Activated T-cell treated with anti-CD3 and anti-CD28 coated beads, Interleukin-2, amount 50 U/mL, for 24 hours (primary cell): ENCODE data around the gene ITK.

ENCODE experiments used
- DNase-seq: peaks from one replicate; pipeline ENCODE4 v3.0.0-alpha.2; 2020
- H3K27ac Mint-ChIP-seq: 2 replicates; pipeline ENCODE4 v1.8.0; 2020; ENCODE audit warnings: mild to moderate bottlenecking, mixed read lengths
- H3K27me3 Mint-ChIP-seq: 2 replicates; pipeline ENCODE4 v1.8.0; 2020; ENCODE audit warnings: mixed read lengths
- H3K36me3 Mint-ChIP-seq: 2 replicates; pipeline ENCODE4 v1.8.0; 2020; ENCODE audit warnings: low read depth, mixed read lengths
- H3K4me1 Mint-ChIP-seq: 2 replicates; pipeline ENCODE4 v1.8.0; 2020; ENCODE audit warnings: low read depth, mixed read lengths
- H3K4me3 Mint-ChIP-seq: 2 replicates; pipeline ENCODE4 v1.8.0; 2020; ENCODE audit warnings: mild to moderate bottlenecking, moderate library complexity, mixed read lengths
- H3K9me3 Mint-ChIP-seq: 2 replicates; pipeline ENCODE4 v1.8.0; 2020; ENCODE audit warnings: mixed read lengths

ITK gene

DNA sequence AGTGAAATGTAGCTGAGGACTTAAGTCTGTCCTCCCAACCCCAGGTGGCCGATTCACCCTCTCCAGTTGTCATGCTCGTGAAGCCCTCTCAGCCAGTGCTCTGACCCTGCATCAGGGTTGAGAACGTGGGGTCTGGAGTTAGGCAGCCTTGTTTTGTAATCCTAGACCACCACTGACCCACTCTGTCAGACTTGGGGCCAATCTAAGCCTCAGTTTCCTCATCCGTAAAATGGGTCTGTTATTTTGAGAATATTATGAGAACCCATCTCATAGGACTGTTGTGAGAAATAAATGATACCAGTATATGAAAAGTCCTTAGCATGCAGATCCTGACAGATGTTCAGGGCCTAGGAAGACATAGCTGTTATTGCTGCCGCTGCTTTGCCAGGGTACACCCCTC lies 122.4 kb downstream of the ITK start:
- H3K4me3 Mint-ChIP-seq, result no peak overlapping the region
- no peaks in the 10 kb centered on the region for H3K9me3 Mint-ChIP-seq
- no peak for DNase-seq
- H3K27ac Mint-ChIP-seq, result peak overlapping the region; percentile 84
- peaks cover 64% of the 10 kb centered on the region for H3K4me1 Mint-ChIP-seq
- no peaks in the 10 kb centered on the region for H3K27me3 Mint-ChIP-seq
- peaks cover 99% of the 10 kb centered on the region for H3K36me3 Mint-ChIP-seq

DNA sequence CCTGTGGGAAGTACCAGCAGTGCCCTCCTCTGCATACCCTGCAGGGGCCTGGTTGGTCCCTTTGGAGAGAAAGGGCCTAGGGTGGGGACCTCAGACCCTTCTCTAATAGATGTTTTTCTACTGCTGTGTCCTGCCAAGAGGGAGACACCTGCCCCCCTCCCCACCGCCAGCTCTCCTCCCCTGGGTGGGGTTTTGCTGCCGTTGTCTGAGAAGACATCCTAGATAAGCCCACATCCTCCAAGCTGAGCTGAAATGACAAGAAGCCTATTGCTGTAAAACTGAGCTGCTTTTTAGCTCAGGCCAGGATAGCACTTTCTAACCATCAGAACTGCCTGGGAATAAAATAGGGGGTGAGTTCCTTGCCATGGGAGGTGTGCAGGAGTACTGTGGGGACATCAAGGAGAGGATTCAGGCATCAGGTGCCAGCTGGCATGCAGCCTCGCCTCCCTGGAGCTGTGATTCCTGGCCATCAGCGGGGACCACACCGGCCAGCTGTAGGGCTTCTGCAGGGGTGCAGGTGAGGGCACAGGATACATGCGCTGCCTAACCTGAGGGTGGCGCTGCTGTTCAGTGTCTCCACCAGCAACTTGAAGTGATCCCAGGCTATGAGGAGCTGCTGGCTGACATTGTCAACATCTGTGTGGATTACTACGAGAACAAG lies 123.2 kb downstream of the ITK start:
- no peak overlapping the region for H3K4me3 Mint-ChIP-seq
- H3K27me3 Mint-ChIP-seq, result no peaks in the 10 kb centered on the region
- peaks cover 99% of the 10 kb centered on the region for H3K36me3 Mint-ChIP-seq
- no peaks in the 10 kb centered on the region for H3K9me3 Mint-ChIP-seq
- DNase-seq, result no peak
- H3K27ac Mint-ChIP-seq, result peak overlapping the region; percentile 84
- H3K4me1 Mint-ChIP-seq, result peaks cover 72% of the 10 kb centered on the region
